GM12878 (cell line): Measurements from ENCODE around the gene CDH4. TPM values are rescaled to one million over a fixed set of nuclear protein-coding genes. Genes with fewer than 3 reads are reported as not detected.

ENCODE experiments used
- ATAC-seq: fragments of 200-7000 bp; cut with Tn5 transposase; 3 replicates; pipeline ENCODE4 v1.9.1; 2020; ENCODE audit warnings: mild to moderate bottlenecking, moderate library complexity
- BruUV-seq: library from RNA; stranded (reverse); fragments of 400-500 nt; replicated peaks from 2 replicates; lab custom pipeline; 2021; lab: Mats Ljungman, UMichigan
- CTCF ChIA-PET: fragments of 300-600 bp; sonication (Branson Sonifier 250); formaldehyde crosslinking; extraction: SDS; loops from one replicate; lab custom pipeline; 2021; ENCODE audit warnings: inconsistent platforms; lab: Yijun Ruan, JAX
- POLR2A ChIA-PET: fragments of 350-600 bp; formaldehyde crosslinking; extraction: SDS; loops from one replicate; lab custom pipeline; 2021; ENCODE audit warnings: inconsistent platforms; lab: Charles Lee
- RAD21 ChIA-PET: fragments of 300-600 bp; sonication (Branson Sonifier 250); formaldehyde crosslinking; loops from one replicate; lab custom pipeline; 2023; ENCODE audit warnings: antibody characterized with exemption; ENCODE audit not compliant: unreplicated experiment; lab: Charles Lee
- SMC1A ChIA-PET: fragments of 300-600 bp; sonication (Branson Sonifier 250); formaldehyde crosslinking; loops from one replicate; lab custom pipeline; 2023; ENCODE audit not compliant: unreplicated experiment, uncharacterized antibody; lab: Charles Lee
- DNase-seq: peaks from one replicate; pipeline ENCODE4 v3.0.0-alpha.2; 2011; ENCODE audit warnings: low read depth, low spot score
- FAIRE-seq: peaks from 3 replicates; lab custom pipeline; 2011; peaks lifted over from hg19 to GRCh38; lab: Jason Lieb, UNC
- H2AFZ ChIP-seq: 2 replicates; pipeline ENCODE4 v1.6.0; 2011; ENCODE audit warnings: low read depth, low read length, control low read depth; ENCODE audit not compliant: control insufficient read depth
- H3K27ac ChIP-seq: 2 replicates; pipeline ENCODE4 v1.5.1; 2011; ENCODE audit warnings: control low read depth; ENCODE audit not compliant: control insufficient read depth, insufficient read depth
- H3K27me3 ChIP-seq, 2 experiments: replicated peaks in 1 of 2; 2 replicates each; pipeline versions ENCODE4 v1.6.0 to v1.6.1; 2011; ENCODE audit warnings: low read length in 1 of 2; ENCODE audit not compliant: control insufficient read depth in 2 of 2, insufficient read depth in 2 of 2
- H3K36me3 ChIP-seq, 2 experiments: 2 replicates each; pipeline ENCODE4 v1.5.1; 2011; ENCODE audit warnings: low read length in 1 of 2; ENCODE audit not compliant: control insufficient read depth in 2 of 2, insufficient read depth in 2 of 2
- H3K4me1 ChIP-seq: 2 replicates; pipeline ENCODE4 v1.6.1; 2011; ENCODE audit warnings: mild to moderate bottlenecking, low read length, moderate library complexity, mixed read lengths; ENCODE audit not compliant: control insufficient read depth, insufficient read depth
- H3K4me2 ChIP-seq: 2 replicates; pipeline ENCODE4 v1.6.0; 2011; ENCODE audit warnings: control low read depth; ENCODE audit not compliant: control insufficient read depth, insufficient read depth
- H3K4me3 ChIP-seq: fragments of 200-600 bp; sonication (generic); 2 replicates; pipeline ENCODE4 v1.5.1; 2016
- H3K79me2 ChIP-seq: 2 replicates; pipeline ENCODE4 v1.6.0; 2011; ENCODE audit warnings: low read length; ENCODE audit not compliant: control insufficient read depth, insufficient read depth
- H3K9ac ChIP-seq: 2 replicates; pipeline ENCODE4 v1.8.0; 2011; ENCODE audit warnings: low read length, control low read depth, mixed read lengths; ENCODE audit not compliant: control insufficient read depth, insufficient read depth
- H3K9me3 ChIP-seq: replicated peaks from 3 replicates; pipeline ENCODE4 v1.5.1; 2011; ENCODE audit warnings: mild to moderate bottlenecking, low read length; ENCODE audit not compliant: control insufficient read depth, insufficient read depth
- H4K20me1 ChIP-seq: 2 replicates; pipeline ENCODE4 v1.6.0; 2011; ENCODE audit not compliant: control insufficient read depth, insufficient read depth
- ASH2L ChIP-seq: fragments of 300-600, 200-600 bp; sonication (generic); IDR thresholded peaks from 2 replicates; pipeline ENCODE4 v1.6.1; 2017; ENCODE audit warnings: low read depth, mild to moderate bottlenecking, borderline replicate concordance
- EZH2 ChIP-seq: IDR thresholded peaks from 2 replicates; pipeline ENCODE4 v1.6.1; 2012; ENCODE audit warnings: low read depth, mild to moderate bottlenecking, control low read depth, inconsistent platforms, low read length, borderline replicate concordance; ENCODE audit not compliant: control insufficient read depth
- HDAC2 ChIP-seq: fragments of 200-600 bp; sonication (generic); IDR thresholded peaks from 2 replicates; pipeline ENCODE4 v1.6.1; 2017
- PML ChIP-seq: IDR thresholded peaks from 2 replicates; pipeline ENCODE4 v1.6.1; 2012; ENCODE audit warnings: low read length, inconsistent platforms
- RB1 ChIP-seq: fragments of 450-650 bp; formaldehyde crosslinking; IDR thresholded peaks from 2 replicates; pipeline ENCODE4 v1.6.1; 2017; ENCODE audit warnings: mild to moderate bottlenecking, borderline replicate concordance
- RBBP5 ChIP-seq: fragments of 200-600 bp; sonication (generic); conservative IDR thresholded peaks from 2 replicates; pipeline ENCODE4 v1.6.1; 2016
- TARDBP ChIP-seq: IDR thresholded peaks from 2 replicates; pipeline ENCODE4 v1.6.1; 2016; ENCODE audit warnings: borderline replicate concordance
- WGBS: methylation state at CpG from one replicate; pipeline ENCODE4 v1.1.6; 2016; ENCODE audit warnings: low lambda C conversion rate; ENCODE audit not compliant: insufficient replicate concordance, insufficient coverage; ENCODE audit errors: missing lambda C conversion rate; 5-methylcytosine and 5-hydroxymethylcytosine counted together
- in situ Hi-C: fragments of 300-500 bp; cut with MboI; formaldehyde crosslinking; loops from 9 replicates; pipeline ENCODE4 v1.14.3; 2018; ENCODE audit warnings: mixed read lengths
- intact Hi-C: fragments of 100-400 bp; cut with micrococcal nuclease; formaldehyde crosslinking; loops from one replicate; pipeline ENCODE4 v1.14.2; 2022; ENCODE audit not compliant: unreplicated experiment
- polyA plus RNA-seq, 11 experiments: library from polyadenylated mRNA; depleted of rRNA in 4 of 11; unstranded in 6 of 11; stranded (reverse) in 5 of 11; fragments of >200 nt; fragmentation: Nextera tagmentation in 4 of 11; fragmentation: Illumina TruSeq in 1 of 11; extraction: Ambion mirVana in 4 of 11; extraction: Trizol in 1 of 11; gene quantifications; 1 replicate in 1 of 11; 2 replicates in 10 of 11; pipeline versions ENCODE4 v1.2.1 to v1.2.3, GENCODE V29; 2011 to 2016; ENCODE audit warnings: inconsistent platforms in 2 of 11, missing spikeins in 2 of 11, low read depth in 1 of 11
- total RNA-seq, 4 experiments: library from RNA; depleted of rRNA in 3 of 4; stranded (reverse); fragments of >200 nt in 3 of 4; fragmentation: Illumina TruSeq in 1 of 4; extraction: Trizol in 1 of 4; gene quantifications; 2 replicates each; pipeline versions ENCODE4 v1.2.1 to v1.2.3, GENCODE V29; 2013 to 2021
- TF ChIP-seq, protein P1 (sequence below): fragments of 450-650 bp; IDR thresholded peaks from 2 replicates; pipeline ENCODE4 v1.6.1; 2018; ENCODE audit warnings: borderline replicate concordance, mild to moderate bottlenecking; ENCODE audit not compliant: partially characterized antibody
- TF ChIP-seq, protein P2 (sequence below): fragments of 450-650 bp; IDR thresholded peaks from 2 replicates; pipeline ENCODE4 v1.6.1; 2017; ENCODE audit warnings: mild to moderate bottlenecking, moderate library complexity
- TF ChIP-seq, protein P3 (sequence below): fragments of 450-650 bp; IDR thresholded peaks from 2 replicates; pipeline ENCODE4 v1.6.1; 2014; ENCODE audit warnings: mild to moderate bottlenecking
- TF ChIP-seq, protein P4 (sequence below): fragments of 450-650 bp; formaldehyde crosslinking; IDR thresholded peaks from 2 replicates; pipeline ENCODE4 v1.4.0; 2020; ENCODE audit warnings: mild to moderate bottlenecking, moderate library complexity
- TF ChIP-seq, protein P5 (sequence below): IDR thresholded peaks from 2 replicates; pipeline ENCODE4 v1.6.1; 2011; ENCODE audit warnings: mild to moderate bottlenecking, low read depth, low read length, moderate library complexity; ENCODE audit not compliant: insufficient replicate concordance

CDH4 gene
- total and polyA plus RNA-seq, 10 of the 15 experiments (the other 5 are each of a cell fraction or from before 2014, with no cell fraction given), result not detected

DNA sequence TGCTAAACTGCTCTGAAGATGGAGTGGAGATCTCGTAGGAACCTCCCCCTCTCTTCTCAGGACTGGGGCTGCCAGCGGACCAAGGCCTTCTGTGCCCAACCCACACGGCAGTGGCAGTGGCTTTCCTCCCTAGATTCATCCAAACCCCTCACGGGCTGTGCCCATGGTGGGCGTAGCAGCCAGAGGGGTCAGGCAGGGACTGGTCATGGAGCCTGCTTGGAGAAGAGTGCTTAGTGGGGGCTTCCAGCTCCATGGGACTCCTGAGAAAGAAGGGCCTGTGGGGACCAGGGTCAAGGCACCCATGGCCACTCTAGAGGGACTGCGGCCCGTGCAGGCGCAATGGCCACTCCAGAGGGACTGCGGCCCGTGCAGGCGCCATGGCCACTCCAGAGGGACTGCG lies 727.0 kb downstream of the CDH4 start:
- WGBS, result 97% methylated on average over 12 of the region's 12 CpGs
- SMC1A ChIA-PET, result no interaction called here
- no peaks in the 10 kb centered on the region for H3K27me3 ChIP-seq
- peaks cover 4 to 11% of the 10 kb centered on the region in 2 experiments for H3K36me3 ChIP-seq
- BruUV-seq, result no TSS peak
- POLR2A ChIA-PET, result no interaction called here
- RAD21 ChIA-PET, result no interaction called here
- no peak overlapping the region for H2AFZ ChIP-seq
- no peak overlapping the region for H3K27ac ChIP-seq
- intact Hi-C loops (no loop called here), in situ Hi-C loops (no loop called here)
- no peaks in the 10 kb centered on the region for H4K20me1 ChIP-seq
- H3K4me2 ChIP-seq, result no peak overlapping the region
- DNase-seq (no peak), FAIRE-seq (no peak), ATAC-seq (no peak)
- no peak overlapping the region for H3K9ac ChIP-seq
- H3K79me2 ChIP-seq, result no peaks in the 10 kb centered on the region
- no peaks in the 10 kb centered on the region for H3K4me1 ChIP-seq
- CTCF ChIA-PET, result no interaction called here
- H3K4me3 ChIP-seq, result no peak overlapping the region
- H3K9me3 ChIP-seq, result no peaks in the 10 kb centered on the region
- TF ChIP-seq EZH2 (no peak), RBBP5 (no peak), ASH2L (no peak), RB1 (no peak), PML (no peak), HDAC2 (no peak), TARDBP (no peak)
- TF ChIP-seq, protein P1, sequence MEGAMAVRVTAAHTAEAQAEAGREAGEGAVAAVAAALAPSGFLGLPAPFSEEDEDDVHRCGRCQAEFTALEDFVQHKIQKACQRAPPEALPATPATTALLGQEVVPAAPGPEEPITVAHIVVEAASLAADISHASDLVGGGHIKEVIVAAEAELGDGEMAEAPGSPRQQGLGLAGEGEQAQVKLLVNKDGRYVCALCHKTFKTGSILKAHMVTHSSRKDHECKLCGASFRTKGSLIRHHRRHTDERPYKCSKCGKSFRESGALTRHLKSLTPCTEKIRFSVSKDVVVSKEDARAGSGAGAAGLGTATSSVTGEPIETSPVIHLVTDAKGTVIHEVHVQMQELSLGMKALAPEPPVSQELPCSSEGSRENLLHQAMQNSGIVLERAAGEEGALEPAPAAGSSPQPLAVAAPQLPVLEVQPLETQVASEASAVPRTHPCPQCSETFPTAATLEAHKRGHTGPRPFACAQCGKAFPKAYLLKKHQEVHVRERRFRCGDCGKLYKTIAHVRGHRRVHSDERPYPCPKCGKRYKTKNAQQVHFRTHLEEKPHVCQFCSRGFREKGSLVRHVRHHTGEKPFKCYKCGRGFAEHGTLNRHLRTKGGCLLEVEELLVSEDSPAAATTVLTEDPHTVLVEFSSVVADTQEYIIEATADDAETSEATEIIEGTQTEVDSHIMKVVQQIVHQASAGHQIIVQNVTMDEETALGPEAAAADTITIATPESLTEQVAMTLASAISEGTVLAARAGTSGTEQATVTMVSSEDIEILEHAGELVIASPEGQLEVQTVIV, result no peak
- TF ChIP-seq, protein P2, sequence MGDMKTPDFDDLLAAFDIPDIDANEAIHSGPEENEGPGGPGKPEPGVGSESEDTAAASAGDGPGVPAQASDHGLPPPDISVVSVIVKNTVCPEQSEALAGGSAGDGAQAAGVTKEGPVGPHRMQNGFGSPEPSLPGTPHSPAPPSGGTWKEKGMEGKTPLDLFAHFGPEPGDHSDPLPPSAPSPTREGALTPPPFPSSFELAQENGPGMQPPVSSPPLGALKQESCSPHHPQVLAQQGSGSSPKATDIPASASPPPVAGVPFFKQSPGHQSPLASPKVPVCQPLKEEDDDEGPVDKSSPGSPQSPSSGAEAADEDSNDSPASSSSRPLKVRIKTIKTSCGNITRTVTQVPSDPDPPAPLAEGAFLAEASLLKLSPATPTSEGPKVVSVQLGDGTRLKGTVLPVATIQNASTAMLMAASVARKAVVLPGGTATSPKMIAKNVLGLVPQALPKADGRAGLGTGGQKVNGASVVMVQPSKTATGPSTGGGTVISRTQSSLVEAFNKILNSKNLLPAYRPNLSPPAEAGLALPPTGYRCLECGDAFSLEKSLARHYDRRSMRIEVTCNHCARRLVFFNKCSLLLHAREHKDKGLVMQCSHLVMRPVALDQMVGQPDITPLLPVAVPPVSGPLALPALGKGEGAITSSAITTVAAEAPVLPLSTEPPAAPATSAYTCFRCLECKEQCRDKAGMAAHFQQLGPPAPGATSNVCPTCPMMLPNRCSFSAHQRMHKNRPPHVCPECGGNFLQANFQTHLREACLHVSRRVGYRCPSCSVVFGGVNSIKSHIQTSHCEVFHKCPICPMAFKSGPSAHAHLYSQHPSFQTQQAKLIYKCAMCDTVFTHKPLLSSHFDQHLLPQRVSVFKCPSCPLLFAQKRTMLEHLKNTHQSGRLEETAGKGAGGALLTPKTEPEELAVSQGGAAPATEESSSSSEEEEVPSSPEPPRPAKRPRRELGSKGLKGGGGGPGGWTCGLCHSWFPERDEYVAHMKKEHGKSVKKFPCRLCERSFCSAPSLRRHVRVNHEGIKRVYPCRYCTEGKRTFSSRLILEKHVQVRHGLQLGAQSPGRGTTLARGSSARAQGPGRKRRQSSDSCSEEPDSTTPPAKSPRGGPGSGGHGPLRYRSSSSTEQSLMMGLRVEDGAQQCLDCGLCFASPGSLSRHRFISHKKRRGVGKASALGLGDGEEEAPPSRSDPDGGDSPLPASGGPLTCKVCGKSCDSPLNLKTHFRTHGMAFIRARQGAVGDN, result no peak
- TF ChIP-seq, protein P3, sequence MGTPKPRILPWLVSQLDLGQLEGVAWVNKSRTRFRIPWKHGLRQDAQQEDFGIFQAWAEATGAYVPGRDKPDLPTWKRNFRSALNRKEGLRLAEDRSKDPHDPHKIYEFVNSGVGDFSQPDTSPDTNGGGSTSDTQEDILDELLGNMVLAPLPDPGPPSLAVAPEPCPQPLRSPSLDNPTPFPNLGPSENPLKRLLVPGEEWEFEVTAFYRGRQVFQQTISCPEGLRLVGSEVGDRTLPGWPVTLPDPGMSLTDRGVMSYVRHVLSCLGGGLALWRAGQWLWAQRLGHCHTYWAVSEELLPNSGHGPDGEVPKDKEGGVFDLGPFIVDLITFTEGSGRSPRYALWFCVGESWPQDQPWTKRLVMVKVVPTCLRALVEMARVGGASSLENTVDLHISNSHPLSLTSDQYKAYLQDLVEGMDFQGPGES, result no peak
- TF ChIP-seq, protein P4, sequence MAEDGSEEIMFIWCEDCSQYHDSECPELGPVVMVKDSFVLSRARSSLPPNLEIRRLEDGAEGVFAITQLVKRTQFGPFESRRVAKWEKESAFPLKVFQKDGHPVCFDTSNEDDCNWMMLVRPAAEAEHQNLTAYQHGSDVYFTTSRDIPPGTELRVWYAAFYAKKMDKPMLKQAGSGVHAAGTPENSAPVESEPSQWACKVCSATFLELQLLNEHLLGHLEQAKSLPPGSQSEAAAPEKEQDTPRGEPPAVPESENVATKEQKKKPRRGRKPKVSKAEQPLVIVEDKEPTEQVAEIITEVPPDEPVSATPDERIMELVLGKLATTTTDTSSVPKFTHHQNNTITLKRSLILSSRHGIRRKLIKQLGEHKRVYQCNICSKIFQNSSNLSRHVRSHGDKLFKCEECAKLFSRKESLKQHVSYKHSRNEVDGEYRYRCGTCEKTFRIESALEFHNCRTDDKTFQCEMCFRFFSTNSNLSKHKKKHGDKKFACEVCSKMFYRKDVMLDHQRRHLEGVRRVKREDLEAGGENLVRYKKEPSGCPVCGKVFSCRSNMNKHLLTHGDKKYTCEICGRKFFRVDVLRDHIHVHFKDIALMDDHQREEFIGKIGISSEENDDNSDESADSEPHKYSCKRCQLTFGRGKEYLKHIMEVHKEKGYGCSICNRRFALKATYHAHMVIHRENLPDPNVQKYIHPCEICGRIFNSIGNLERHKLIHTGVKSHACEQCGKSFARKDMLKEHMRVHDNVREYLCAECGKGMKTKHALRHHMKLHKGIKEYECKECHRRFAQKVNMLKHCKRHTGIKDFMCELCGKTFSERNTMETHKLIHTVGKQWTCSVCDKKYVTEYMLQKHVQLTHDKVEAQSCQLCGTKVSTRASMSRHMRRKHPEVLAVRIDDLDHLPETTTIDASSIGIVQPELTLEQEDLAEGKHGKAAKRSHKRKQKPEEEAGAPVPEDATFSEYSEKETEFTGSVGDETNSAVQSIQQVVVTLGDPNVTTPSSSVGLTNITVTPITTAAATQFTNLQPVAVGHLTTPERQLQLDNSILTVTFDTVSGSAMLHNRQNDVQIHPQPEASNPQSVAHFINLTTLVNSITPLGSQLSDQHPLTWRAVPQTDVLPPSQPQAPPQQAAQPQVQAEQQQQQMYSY (CRISPR knock-in tag), result no peak
- TF ChIP-seq, protein P5, sequence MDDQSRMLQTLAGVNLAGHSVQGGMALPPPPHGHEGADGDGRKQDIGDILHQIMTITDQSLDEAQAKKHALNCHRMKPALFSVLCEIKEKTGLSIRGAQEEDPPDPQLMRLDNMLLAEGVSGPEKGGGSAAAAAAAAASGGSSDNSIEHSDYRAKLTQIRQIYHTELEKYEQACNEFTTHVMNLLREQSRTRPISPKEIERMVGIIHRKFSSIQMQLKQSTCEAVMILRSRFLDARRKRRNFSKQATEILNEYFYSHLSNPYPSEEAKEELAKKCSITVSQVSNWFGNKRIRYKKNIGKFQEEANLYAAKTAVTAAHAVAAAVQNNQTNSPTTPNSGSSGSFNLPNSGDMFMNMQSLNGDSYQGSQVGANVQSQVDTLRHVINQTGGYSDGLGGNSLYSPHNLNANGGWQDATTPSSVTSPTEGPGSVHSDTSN, result no peak
